Ascending aorta (tissue), 2 donors: ENCODE results near the gene ADAMTS12. TPM values are rescaled to one million over a fixed set of nuclear protein-coding genes. Genes with fewer than 3 reads are reported as not detected.
A peak's percentile ranks its signal among the peaks of the same experiment; 100 is the strongest.

Experiments used
- DNase-seq, 2 donors: peaks; one replicate each; pipeline ENCODE4 v3.0.0-alpha.2; 2019; ENCODE audit warnings: low spot score in 2 of 2
- H3K27ac ChIP-seq, 2 donors: fragments of 200-600 bp; sonication (generic); one replicate each; pipeline ENCODE4 v1.5.1; 2016 to 2017; ENCODE audit warnings: mild to moderate bottlenecking in 1 of 2
- H3K27me3 ChIP-seq: fragments of 200-600 bp; sonication (generic); one replicate; pipeline ENCODE4 v1.5.1; 2017
- H3K36me3 ChIP-seq, 2 donors: fragments of 200-600 bp; sonication (generic); one replicate each; pipeline ENCODE4 v1.5.1; 2016
- H3K4me1 ChIP-seq, 2 donors: fragments of 200-600 bp; sonication (generic); one replicate each; pipeline ENCODE4 v1.5.1; 2016 to 2017; ENCODE audit warnings: mild to moderate bottlenecking in 1 of 2
- H3K4me3 ChIP-seq, 2 donors: fragments of 200-600 bp; sonication (generic); one replicate each; pipeline ENCODE4 v1.5.1; 2016 to 2017; ENCODE audit warnings: mild to moderate bottlenecking in 1 of 2
- H3K9me3 ChIP-seq, 2 donors: fragments of 200-600 bp; sonication (generic); one replicate each; pipeline ENCODE4 v1.5.1; 2016
- intact Hi-C: fragments of 100-400 bp; cut with DNase I; formaldehyde crosslinking; loops from one replicate; pipeline ENCODE4 v1.15.1; 2023
- total RNA-seq: library from RNA; depleted of rRNA; stranded (reverse); fragments of >200 nt; gene quantifications from one replicate; pipeline ENCODE4 v1.1.0, GENCODE V29; 2016
- TF ChIP-seq, protein P1 (sequence below), 3 experiments: fragments of 200-600 bp in 2 of 3; fragments of 450-650 bp in 1 of 3; sonication (generic) in 2 of 3; IDR thresholded peaks; one replicate each; pipeline ENCODE4 v1.5.1; 2016 to 2019; ENCODE audit warnings: antibody characterized with exemption in 3 of 3, mild to moderate bottlenecking in 1 of 3, moderate library complexity in 1 of 3

The ADAMTS12 gene
- total RNA-seq, 1 donor from 2014 or later: 1.4 TPM

DNA sequence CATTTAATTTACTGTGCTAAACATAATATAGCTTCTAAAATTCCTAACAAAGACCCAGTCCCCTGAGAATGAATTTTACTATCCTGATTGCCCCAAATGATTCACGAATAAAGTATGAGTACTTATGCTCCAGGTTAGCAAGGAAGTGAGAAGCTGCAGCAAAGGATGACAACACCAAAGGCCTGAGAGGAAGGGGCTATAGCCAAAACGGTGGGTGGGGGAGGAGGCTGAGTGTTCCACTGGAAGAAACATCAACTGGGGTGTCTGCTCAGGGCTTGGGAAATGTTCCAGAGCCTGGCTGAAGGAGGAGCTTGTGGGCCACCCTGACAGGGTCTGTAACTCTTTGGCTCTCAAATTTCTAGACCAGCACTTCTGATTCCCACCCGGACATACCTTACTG lies 157.3 kb downstream of the ADAMTS12 start:
- TF ChIP-seq, protein P1, sequence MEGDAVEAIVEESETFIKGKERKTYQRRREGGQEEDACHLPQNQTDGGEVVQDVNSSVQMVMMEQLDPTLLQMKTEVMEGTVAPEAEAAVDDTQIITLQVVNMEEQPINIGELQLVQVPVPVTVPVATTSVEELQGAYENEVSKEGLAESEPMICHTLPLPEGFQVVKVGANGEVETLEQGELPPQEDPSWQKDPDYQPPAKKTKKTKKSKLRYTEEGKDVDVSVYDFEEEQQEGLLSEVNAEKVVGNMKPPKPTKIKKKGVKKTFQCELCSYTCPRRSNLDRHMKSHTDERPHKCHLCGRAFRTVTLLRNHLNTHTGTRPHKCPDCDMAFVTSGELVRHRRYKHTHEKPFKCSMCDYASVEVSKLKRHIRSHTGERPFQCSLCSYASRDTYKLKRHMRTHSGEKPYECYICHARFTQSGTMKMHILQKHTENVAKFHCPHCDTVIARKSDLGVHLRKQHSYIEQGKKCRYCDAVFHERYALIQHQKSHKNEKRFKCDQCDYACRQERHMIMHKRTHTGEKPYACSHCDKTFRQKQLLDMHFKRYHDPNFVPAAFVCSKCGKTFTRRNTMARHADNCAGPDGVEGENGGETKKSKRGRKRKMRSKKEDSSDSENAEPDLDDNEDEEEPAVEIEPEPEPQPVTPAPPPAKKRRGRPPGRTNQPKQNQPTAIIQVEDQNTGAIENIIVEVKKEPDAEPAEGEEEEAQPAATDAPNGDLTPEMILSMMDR (IDR thresholded peaks at IDR 0.05): no peak
- DNase-seq: no peak
- Histone ChIP-seq H3K27ac (no peak overlapping the region), H3K36me3 (no peaks in the 10 kb centered on the region), H3K27me3 (no peaks in the 10 kb centered on the region), H3K9me3 (no peaks in the 10 kb centered on the region), H3K4me3 (no peak overlapping the region), H3K4me1 (no peaks in the 10 kb centered on the region)
- intact Hi-C loops: no loop called here

DNA sequence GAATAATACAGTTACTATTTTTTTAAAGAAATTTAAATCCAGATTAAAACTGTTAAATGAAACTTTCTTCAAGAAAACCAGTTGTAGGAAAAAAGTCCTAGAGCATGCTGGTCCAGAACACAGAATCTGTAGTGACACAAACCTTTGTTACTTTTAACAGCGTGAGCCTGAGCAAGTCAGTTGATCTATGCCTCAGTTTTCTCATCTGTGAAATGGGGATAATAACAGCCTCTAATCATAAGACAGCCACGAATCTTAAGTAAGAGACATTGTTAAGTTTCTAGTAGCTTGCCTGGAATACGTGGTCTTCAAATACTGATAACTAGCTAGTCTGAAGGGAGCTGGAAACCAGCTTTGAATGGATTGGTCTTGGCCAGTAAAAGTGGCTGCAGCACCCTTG lies 158.6 kb downstream of the ADAMTS12 start:
- no peaks in the 10 kb centered on the region for H3K36me3 ChIP-seq
- no peaks in the 10 kb centered on the region for H3K9me3 ChIP-seq
- no peak overlapping the region for H3K27ac ChIP-seq
- no peaks in the 10 kb centered on the region for H3K27me3 ChIP-seq
- DNase-seq: no peak
- TF ChIP-seq, protein P1 (IDR thresholded peaks at IDR 0.05): no peak
- intact Hi-C loops: no loop called here
- H3K4me1 ChIP-seq: no peaks in the 10 kb centered on the region
- H3K4me3 ChIP-seq: no peak overlapping the region

DNA sequence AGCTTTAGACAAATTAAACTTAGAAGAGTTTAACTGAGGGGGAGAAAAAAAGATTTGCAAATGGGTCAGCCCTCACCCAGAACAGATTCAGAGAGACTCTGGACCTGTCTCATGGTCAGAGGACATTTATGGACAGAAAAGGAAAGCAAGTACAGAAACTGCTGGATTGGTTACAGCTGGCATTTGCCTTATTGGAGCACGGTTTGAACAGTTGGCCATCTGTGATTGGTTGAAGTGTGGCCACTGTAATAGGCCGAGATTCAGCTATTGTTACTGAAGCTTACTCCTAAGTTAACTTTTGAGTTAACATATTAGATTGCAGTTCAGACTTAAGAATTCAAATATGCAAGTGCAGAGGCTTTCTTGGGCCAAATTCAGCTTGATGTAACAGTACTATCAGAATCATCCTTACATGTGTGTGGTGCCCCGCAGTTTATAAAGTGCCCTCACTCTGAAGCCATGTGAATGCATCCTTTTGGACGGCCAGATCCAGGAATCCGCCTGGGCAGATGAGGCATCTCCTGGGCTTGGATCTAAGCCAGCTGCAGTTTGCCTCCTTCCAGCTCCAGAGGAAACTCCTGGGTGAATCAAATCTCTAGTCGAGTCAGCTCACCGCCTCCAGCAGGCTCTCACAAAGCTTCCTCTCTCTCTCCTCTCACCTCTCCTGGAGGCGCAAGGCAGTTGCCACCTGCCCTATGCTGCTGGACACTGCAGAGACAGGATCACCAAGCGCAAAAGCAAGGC lies 165.2 kb downstream of the ADAMTS12 start:
- Histone ChIP-seq H3K9me3 (no peaks in the 10 kb centered on the region), H3K4me3 (no peak overlapping the region), H3K4me1 (peaks cover 0 to 3% of the 10 kb centered on the region in 2 donors), H3K36me3 (no peaks in the 10 kb centered on the region), H3K27ac (no peak overlapping the region), H3K27me3 (no peaks in the 10 kb centered on the region)
- intact Hi-C loops: no loop called here
- DNase-seq: no peak
- TF ChIP-seq, protein P1 (IDR thresholded peaks at IDR 0.05): no peak

DNA sequence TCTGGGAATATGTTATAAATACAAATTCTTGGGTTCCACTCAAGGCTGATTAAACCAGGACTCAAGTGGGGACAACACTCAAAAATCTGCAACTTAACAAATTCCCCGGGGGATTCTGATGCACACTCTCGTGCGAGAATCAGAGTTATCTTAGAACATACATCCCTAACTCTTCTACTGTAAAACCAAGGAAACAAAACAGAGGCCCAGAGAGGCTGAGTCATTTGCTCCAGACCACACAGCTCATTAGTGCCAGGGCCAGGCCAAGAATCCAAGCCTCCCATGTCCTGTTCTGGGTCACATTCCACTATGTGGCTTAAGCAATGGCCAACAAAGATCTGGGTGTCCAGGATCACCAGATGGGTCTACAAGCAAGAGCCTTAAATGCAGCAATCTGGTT lies 166.0 kb downstream of the ADAMTS12 start:
- Histone ChIP-seq H3K4me3 (no peak overlapping the region), H3K4me1 (peaks cover 0 to 3% of the 10 kb centered on the region in 2 donors), H3K9me3 (no peaks in the 10 kb centered on the region), H3K27ac (no peak overlapping the region), H3K27me3 (no peaks in the 10 kb centered on the region), H3K36me3 (no peaks in the 10 kb centered on the region)
- intact Hi-C loops: no loop called here
- no peak for DNase-seq
- TF ChIP-seq, protein P1 (IDR thresholded peaks at IDR 0.05): no peak

DNA sequence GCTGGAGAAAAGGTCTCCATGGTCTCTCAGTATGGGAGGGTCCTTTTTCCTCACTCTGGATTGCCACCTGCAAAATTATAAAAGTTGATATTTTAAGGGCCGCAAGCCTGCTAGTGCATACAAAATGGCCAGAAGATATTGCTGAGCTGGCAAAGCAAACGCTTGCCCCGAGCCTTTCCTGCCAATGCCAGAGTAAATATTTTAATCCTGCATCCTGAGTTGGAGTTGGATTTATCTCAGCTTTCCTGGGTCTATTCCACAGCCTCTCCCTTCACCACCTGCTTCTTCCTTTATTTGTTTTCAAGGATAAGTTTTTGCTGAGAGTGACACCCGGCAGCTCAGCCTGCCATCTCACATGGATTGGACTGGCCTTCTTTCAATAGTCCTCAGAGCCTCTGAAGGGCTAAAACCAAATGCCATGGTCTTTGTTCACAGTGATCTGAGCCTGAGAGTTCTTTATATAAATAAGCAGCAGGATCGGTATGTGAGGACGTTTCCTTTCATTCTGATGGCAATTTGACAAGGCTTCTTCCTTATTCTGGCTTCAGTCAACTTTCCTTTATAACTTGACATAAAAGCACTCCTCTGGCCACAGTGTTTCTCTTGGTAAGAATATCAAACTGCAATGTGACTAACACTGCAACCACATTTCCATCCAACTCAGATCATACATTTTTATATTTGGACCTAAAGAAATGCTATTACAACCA lies 170.1 kb downstream of the ADAMTS12 start:
- H3K4me1 ChIP-seq: no peaks in the 10 kb centered on the region
- H3K27me3 ChIP-seq: no peaks in the 10 kb centered on the region
- H3K4me3 ChIP-seq: no peak overlapping the region
- DNase-seq: no peak
- TF ChIP-seq, protein P1 (IDR thresholded peaks at IDR 0.05): no peak
- H3K9me3 ChIP-seq: no peaks in the 10 kb centered on the region
- intact Hi-C loops: no loop called here
- peak overlapping the region in 1 of 2 donors; percentile 8 for H3K27ac ChIP-seq
- no peaks in the 10 kb centered on the region for H3K36me3 ChIP-seq
